Activated CD4-positive, alpha-beta T cell treated with anti-CD3 and anti-CD28 coated beads for 4 hours (primary cell): ENCODE measurements around the gene COX19.

ENCODE experiments used
- DNase-seq, 2 donors: peaks; one replicate each; pipeline ENCODE4 v3.0.0-alpha.2; 2020

Gene COX19

DNA sequence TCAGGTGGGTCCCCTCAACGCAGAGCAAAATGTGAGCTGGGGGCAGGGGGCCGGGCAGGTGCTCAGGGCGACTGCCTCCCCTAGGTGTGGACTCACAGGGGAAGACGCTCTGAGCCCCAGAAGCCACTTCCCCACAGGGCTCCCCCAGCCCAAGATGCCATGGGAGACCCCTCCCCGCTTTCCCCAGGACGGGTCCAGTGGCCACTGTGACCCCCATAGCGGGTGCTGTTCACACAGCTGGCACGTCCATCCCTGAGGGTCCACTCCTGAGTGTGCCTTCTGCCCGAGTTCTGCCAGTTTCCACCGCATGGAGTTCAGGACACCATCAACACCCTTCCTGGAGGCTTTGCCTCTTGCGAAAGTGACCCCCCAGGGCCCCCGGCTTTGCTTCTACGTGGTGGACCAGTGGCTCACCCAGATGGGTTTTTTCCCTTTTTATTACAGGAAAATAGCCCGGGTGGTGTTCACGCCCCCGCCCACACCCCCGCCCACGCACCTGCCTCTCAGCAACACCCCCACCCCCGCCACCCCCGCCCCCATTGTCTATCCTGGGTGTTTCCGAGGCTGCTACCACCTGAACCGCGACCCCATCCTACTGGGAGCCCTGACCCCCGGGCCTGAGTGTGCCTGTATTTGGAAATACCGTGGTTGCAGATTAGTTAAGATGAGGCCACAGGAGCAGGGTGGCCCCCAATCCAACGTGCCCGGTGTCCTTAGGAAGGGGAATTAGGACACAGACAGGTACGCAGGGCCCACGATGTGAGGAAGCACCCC is 52.8 kb downstream of the COX19 start:
- peak; percentile 60 to 71 for DNase-seq

- no peak for DNase-seq
Observed at GRCh38 chr7:921581-922333, 53.6 kb downstream of the COX19 start.

DNA sequence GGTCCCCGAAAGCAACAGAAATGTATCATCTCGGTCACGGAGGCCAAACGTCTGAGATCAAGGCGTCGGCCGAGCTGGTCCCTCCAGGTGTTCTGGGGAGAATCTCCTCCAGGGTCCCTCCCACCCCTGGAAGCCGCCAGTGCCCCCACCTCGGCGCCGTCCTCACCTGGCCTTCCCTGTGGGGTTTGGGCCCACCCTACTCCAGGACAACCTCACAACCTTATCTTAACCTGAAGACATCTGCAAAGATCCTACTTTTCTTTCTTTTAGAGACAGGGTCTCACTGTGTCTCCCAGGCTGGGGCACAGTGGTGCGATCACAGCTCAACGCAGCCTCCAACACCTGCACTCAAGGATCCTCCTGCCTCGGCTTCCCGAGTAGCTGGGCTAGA is 54.3 kb downstream of the COX19 start:
- DNase-seq: no peak

DNA sequence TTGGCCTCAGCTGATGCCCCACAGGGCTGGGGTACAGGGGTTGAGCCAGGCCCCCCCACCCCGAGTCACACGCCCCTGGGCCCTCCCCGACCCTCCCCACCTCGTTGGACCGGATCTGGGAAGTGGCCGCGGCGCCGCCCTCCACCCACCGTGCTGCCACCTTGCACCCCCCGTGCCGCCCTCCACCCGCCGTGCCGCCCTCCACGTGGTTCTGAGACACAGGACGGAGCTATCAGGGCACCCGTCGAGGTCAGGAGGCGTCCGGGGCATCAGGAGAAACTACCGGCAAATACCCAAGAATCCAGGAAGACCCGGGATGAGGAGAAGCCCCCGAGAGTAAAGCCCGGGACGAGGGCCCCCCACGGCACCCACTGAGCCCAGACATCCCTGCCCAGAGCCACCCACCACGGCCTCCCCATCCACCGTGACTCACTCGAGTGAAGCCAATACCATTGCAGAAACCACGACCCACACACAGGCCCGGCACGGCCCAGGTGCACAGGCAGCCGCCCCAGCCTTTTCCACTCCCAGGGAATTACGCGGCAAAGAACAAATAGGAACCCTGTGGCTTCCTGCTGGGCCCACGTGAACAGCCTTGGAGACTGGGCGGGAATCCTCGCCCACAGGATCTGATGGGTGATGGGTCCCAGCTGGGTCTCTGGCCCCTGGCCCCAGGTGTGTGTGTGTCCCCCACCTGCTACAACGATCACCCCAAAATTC is 54.8 kb downstream of the COX19 start:
- DNase-seq: peak in 1 of 2 donors; percentile 45

DNA sequence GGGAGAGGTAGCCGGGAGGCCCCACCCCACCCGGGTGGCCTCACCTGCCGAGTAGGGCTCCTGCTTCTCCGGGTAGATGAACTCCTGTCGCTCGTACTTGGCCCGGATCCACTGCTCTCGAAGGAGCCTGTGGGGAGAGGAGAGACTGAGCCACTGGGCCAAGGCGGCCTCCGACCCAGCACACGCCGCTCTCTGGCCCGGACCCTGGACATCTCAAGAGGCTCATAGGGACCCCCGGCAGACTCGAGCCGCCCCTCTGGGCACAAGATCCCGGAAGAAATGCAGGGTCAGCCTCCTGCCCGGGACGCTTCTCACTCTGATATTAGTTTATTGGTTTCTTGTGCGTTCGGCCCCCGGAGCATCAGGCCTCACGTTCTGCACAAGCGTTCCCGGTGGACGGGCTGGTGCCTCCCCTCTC is 55.4 kb downstream of the COX19 start:
- no peak for DNase-seq

GRCh38 chr7:919114-919442 is 56.3 kb downstream of the COX19 start:
- no peak for DNase-seq

DNA sequence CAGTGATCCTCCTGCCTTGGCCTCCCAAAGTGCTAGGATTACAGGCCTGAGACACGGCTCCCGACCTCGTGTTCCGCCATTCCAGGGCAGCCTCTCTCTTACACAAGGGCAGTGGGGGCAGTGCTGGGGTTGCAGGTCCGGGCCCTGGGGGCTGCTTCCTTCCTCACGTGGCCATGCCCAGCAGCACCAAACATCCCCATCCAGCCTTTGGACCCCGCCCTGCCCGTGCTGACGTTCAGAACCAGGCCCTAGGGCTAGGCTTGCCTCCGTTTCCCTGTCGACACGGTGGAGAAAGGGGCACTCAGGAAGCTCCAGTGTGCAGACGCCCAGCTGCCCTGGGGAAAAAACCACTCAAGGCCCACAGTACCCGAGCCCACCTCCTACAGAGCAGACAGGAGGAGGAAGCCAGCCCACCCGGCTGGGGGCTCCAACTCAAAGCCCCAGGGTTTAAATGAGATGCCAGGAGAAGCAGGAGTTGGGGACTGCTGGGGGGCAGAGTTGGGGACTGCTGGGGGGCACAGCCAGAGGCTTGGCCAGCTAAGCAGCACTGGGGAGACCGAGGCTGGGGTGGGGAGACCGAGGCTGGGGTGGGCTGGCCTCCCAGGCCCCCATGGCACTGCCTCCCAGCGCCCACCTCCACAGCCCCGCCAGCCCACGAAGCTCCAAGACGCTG is 56.8 kb downstream of the COX19 start:
- no peak for DNase-seq

DNA sequence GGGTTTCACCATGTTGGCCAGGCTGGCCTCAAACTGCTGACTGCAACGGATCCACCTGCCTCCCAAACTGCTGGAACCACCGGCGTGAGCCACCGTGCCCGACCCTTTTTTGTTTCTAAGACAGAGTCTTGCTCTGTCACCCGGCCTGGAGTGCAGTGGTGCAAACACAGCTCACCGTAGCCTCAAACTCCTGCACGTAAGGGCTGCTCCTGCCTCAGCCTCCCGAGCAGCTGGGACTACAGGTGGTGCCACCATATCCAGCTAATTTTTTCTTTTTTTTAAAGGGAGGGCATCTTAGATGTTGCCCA is 57.3 kb downstream of the COX19 start:
- DNase-seq: no peak

- no peak for DNase-seq
Observed at GRCh38 chr7:917255-918117, 57.9 kb downstream of the COX19 start.

DNA sequence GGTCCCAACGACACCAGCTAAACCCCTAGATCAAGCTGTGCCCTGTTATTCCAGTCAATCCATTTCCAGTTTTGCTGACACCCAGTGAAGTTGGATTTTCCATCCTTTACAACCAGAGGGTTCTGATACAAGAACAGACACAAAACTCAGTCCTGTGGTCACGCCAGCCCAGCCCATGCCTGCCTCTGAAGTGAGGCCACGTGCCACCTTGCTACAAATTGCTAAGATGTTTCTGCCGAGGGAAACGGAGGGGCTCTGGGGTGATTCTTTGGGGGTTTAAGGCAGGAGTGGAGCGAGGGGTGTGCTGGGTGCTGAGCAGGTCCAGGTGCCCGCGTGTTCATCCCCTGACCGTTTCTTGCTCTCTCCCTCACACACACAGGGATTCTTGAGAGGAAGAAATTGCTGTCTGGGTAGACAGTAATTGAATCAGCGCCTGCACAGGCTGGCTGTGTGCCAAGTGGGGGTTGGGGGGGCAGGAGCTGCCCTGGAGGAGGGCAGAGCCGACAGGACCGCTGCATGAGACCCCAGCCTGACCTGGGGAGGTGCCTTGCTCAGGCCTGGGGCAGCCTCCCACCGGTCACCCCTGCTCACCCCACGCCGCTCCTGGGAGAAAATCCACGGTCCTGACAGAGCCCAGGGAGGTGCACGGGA is 58.9 kb downstream of the COX19 start:
- DNase-seq: no peak
